Gastroesophageal sphincter (tissue), 4 donors: ENCODE data around the gene AKAP8L. TPM values are rescaled to one million over a fixed set of nuclear protein-coding genes. Genes with fewer than 3 reads are reported as not detected.

Experiments
- ATAC-seq: fragments of 150-250 bp; one replicate; pipeline ENCODE4 v1.9.1; 2016; ENCODE audit warnings: mild to moderate bottlenecking, moderate library complexity
- H3K27ac ChIP-seq, 4 donors: fragments of 200-600 bp; sonication (generic) in 3 of 4; 1 replicate in 3 of 4; 2 replicates in 1 of 4; pipeline ENCODE4 v1.5.1; 2016 to 2019
- H3K27me3 ChIP-seq: fragments of 200-600 bp; sonication (generic); one replicate; pipeline ENCODE4 v1.5.1; 2019
- H3K36me3 ChIP-seq, 2 donors: fragments of 200-600 bp; sonication (generic); one replicate each; pipeline ENCODE4 v1.5.1; 2019; ENCODE audit warnings: control low read depth in 1 of 2
- H3K4me1 ChIP-seq, 3 donors: fragments of 200-600 bp; sonication (generic); 1 replicate in 2 of 3; 2 replicates in 1 of 3; pipeline ENCODE4 v1.5.1; 2016 to 2019; ENCODE audit warnings: control low read depth in 2 of 3
- H3K4me3 ChIP-seq, 2 donors: fragments of 200-600 bp; sonication (generic); one replicate each; pipeline ENCODE4 v1.5.1; 2019; ENCODE audit warnings: mild to moderate bottlenecking in 1 of 2, moderate library complexity in 1 of 2
- H3K9me3 ChIP-seq, 3 donors: fragments of 200-600 bp; sonication (generic); one replicate each; pipeline ENCODE4 v1.5.1; 2017 to 2019; ENCODE audit warnings: control low read depth in 2 of 3
- EP300 ChIP-seq: sonication (generic); formaldehyde crosslinking; IDR thresholded peaks from one replicate; pipeline ENCODE4 v1.6.1; 2017; ENCODE audit warnings: antibody characterized with exemption, mild to moderate bottlenecking
- POLR2A ChIP-seq, 2 donors: fragments of 450-650 bp; IDR thresholded peaks; one replicate each; pipeline ENCODE4 v1.6.1; 2017; ENCODE audit warnings: antibody characterized with exemption in 2 of 2, mild to moderate bottlenecking in 2 of 2, moderate library complexity in 1 of 2
- POLR2AphosphoS5 ChIP-seq: sonication (generic); formaldehyde crosslinking; IDR thresholded peaks from one replicate; pipeline ENCODE4 v1.6.1; 2017; ENCODE audit warnings: antibody characterized with exemption
- WGBS, 2 donors: methylation state at CpG; one replicate each; pipeline ENCODE4 v1.1.5; 2018; ENCODE audit warnings: low coverage in 1 of 2; 5-methylcytosine and 5-hydroxymethylcytosine counted together
- total RNA-seq, 4 donors: library from RNA; depleted of rRNA; stranded (reverse); fragments of >200 nt; gene quantifications; one replicate each; pipeline ENCODE4 v1.1.0, GENCODE V29; 2016
- TF ChIP-seq, protein P1 (sequence below), 4 experiments: fragments of 200-600 bp in 2 of 4; fragments of 450-650 bp in 2 of 4; sonication (generic) in 1 of 4; IDR thresholded peaks; one replicate each; pipeline ENCODE4 v1.5.1; 2017 to 2019; ENCODE audit warnings: antibody characterized with exemption in 4 of 4, mild to moderate bottlenecking in 2 of 4, moderate library complexity in 2 of 4

AKAP8L gene
- total RNA-seq, 4 donors from 2014 or later: 61.3 to 102 (median 70.1) TPM

DNA sequence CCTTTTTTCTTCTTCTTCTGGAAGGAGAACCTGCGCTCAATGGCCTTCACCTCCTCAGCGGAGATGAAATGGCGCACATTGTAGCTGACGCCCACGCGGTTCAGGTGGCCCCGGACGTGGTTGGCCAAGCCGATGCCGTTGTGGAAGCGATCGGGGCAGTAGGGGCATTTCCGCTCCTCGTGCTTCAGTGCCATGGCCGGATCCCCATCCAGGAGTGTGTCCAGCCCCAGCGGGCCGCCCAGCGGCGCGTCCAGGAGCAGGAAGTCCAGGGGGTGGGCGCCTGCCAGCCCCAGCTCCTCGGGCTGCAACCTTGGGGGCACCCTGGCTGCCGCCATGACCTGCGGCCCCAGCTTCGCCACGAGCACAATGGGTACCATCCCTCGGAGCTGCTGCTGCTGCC, 19.8 kb upstream of the AKAP8L start:
- Histone ChIP-seq H3K27me3 (no peaks in the 10 kb centered on the region), H3K4me1 (peaks cover 0 to 38% (median 14%) of the 10 kb centered on the region in 3 donors), H3K27ac (peak overlapping the region in 3 of 4 donors; percentile 69 to 80 (median 76)), H3K4me3 (no peak overlapping the region), H3K36me3 (peaks cover 0 to 31% of the 10 kb centered on the region in 2 donors), H3K9me3 (no peaks in the 10 kb centered on the region)
- 96 to 100% methylated on average over 5 to 10 of the region's 27 CpGs for WGBS, 2 donors
- ATAC-seq: no peak
- TF ChIP-seq POLR2AphosphoS5 (no peak), POLR2A (IDR thresholded peaks at IDR 0.05) (no peak), EP300 (no peak)
- TF ChIP-seq, protein P1, sequence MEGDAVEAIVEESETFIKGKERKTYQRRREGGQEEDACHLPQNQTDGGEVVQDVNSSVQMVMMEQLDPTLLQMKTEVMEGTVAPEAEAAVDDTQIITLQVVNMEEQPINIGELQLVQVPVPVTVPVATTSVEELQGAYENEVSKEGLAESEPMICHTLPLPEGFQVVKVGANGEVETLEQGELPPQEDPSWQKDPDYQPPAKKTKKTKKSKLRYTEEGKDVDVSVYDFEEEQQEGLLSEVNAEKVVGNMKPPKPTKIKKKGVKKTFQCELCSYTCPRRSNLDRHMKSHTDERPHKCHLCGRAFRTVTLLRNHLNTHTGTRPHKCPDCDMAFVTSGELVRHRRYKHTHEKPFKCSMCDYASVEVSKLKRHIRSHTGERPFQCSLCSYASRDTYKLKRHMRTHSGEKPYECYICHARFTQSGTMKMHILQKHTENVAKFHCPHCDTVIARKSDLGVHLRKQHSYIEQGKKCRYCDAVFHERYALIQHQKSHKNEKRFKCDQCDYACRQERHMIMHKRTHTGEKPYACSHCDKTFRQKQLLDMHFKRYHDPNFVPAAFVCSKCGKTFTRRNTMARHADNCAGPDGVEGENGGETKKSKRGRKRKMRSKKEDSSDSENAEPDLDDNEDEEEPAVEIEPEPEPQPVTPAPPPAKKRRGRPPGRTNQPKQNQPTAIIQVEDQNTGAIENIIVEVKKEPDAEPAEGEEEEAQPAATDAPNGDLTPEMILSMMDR (IDR thresholded peaks at IDR 0.05): no peak

DNA sequence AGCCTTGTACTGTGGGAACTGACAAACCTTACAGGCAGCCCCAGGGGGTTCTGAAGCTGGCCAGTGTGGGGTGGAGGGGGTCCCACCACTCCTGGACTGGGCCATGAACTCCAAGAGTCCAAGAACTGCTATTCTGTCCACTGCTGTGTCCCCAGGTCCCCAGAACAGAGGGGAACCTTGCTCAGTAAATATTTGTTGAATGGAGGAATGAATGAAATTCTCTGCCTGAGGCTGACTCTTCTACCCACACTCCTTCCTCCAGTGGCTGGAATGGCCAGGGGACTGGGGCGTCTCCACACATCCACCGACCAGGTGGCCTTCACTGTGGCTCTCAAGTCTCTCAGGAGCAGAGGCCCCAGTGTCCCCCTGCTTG, 19.3 kb upstream of the AKAP8L start:
- ATAC-seq: no peak
- H3K27ac ChIP-seq: peak overlapping the region in 3 of 4 donors; percentile 69 to 80 (median 76)
- no peaks in the 10 kb centered on the region for H3K9me3 ChIP-seq
- H3K27me3 ChIP-seq: no peaks in the 10 kb centered on the region
- H3K36me3 ChIP-seq: peaks cover 0 to 31% of the 10 kb centered on the region in 2 donors
- WGBS, 2 donors: 94% methylated on average over 2 of the region's 2 CpGs; no CpG with 5 or more reads in 1 of the 2 donors
- H3K4me1 ChIP-seq: peaks cover 0 to 43% (median 16%) of the 10 kb centered on the region in 3 donors
- TF ChIP-seq, protein P1 (IDR thresholded peaks at IDR 0.05): no peak
- no peak for TF ChIP-seq POLR2A (IDR thresholded peaks at IDR 0.05)
- no peak for TF ChIP-seq POLR2AphosphoS5
- no peak for TF ChIP-seq EP300
- H3K4me3 ChIP-seq: no peak overlapping the region

DNA sequence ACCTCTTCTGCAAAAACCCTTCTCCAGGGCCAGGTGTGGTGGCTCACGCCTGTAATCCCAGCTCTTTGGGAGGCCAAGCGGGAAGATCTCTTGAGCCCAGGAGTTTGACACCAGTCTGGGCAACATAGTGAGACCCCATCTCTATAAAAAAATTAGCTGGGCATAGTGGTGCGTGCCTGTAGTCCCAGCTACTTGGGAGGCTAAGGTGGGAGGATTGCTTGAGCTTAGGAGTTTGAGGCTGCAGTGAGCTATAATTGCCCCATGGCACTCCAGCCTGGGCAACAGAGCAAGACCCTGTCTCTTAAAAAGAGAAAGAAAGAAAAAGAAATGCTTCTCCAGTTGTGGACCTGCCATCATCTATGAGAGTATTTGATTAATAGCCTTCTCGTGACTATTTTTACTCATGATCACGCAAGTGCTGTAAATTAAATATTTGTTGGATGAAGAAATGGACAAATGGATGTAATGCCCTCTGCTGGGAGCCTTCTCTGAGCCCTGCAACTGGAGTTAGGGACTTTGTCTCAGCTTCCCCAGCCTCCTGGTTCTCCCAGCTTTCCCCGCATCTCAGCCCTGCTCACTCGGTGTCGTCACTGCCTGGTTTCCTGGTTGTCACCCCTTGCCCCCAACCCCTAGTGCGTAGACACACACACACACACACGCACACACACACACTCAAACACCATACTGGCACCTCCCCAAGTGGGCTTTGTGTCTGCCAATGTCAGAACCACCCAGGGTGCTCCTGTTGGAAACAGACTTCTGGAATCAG, 18.8 kb upstream of the AKAP8L start:
- Histone ChIP-seq H3K4me1 (peaks cover 0 to 47% (median 16%) of the 10 kb centered on the region in 3 donors), H3K9me3 (no peaks in the 10 kb centered on the region), H3K4me3 (no peak overlapping the region), H3K27me3 (no peaks in the 10 kb centered on the region), H3K27ac (peak overlapping the region in 3 of 4 donors; percentile 69 to 80 (median 76)), H3K36me3 (peaks cover 0 to 31% of the 10 kb centered on the region in 2 donors)
- 19 to 39% methylated on average over 5 of the region's 10 CpGs for WGBS, 2 donors
- TF ChIP-seq POLR2AphosphoS5: peak; percentile 72
- no peak for TF ChIP-seq EP300
- TF ChIP-seq POLR2A (IDR thresholded peaks at IDR 0.05): no peak
- TF ChIP-seq, protein P1 (IDR thresholded peaks at IDR 0.05): peak in 3 of 4 experiments; percentile 53 to 58 (median 55)
- peak; percentile 47 for ATAC-seq

DNA sequence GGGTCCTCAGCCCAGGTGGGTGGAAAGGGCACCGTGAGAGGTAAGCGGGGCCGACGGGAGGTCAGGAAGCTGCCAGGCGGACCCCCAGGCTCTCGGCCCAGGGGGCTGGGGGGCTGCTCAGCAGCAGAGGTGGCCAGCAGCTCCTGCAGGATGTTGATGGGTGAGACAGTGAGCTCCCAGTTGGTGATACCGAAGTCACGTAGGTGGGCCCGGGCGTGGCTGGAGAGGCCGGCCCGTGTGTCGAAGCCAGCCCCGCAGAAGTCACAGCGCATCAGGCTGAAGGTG, 18.0 kb upstream of the AKAP8L start:
- TF ChIP-seq EP300: no peak
- TF ChIP-seq POLR2AphosphoS5: no peak
- no peak for TF ChIP-seq POLR2A (IDR thresholded peaks at IDR 0.05)
- TF ChIP-seq, protein P1 (IDR thresholded peaks at IDR 0.05): no peak
- no peaks in the 10 kb centered on the region for H3K27me3 ChIP-seq
- no peak overlapping the region for H3K4me3 ChIP-seq
- H3K27ac ChIP-seq: peak overlapping the region in 3 of 4 donors; percentile 69 to 80 (median 76)
- H3K9me3 ChIP-seq: no peaks in the 10 kb centered on the region
- H3K36me3 ChIP-seq: peaks cover 0 to 28% of the 10 kb centered on the region in 2 donors
- no CpG with 5 or more reads among the region's 15 CpGs for WGBS, 2 donors
- H3K4me1 ChIP-seq: peaks cover 0 to 50% (median 16%) of the 10 kb centered on the region in 3 donors
- ATAC-seq: no peak
